Peyer's patch (tissue), 4 donors: ENCODE data around the gene MCOLN1. TPM values are rescaled to one million over a fixed set of nuclear protein-coding genes. Genes with fewer than 3 reads are reported as not detected.

ENCODE experiments used
- DNase-seq, 3 donors: peaks; one replicate each; pipeline ENCODE4 v3.0.0-alpha.2; 2017 to 2019
- H3K27ac ChIP-seq, 4 donors: fragments of 200-600 bp; sonication (generic); one replicate each; pipeline ENCODE4 v1.5.1; 2016 to 2019
- H3K27me3 ChIP-seq, 2 donors: fragments of 200-600 bp; sonication (generic); one replicate each; pipeline ENCODE4 v1.5.1; 2019
- H3K36me3 ChIP-seq, 3 donors: fragments of 200-600 bp; sonication (generic); one replicate each; pipeline ENCODE4 v1.5.1; 2016 to 2019
- H3K4me1 ChIP-seq, 4 donors: fragments of 200-600 bp; sonication (generic); one replicate each; pipeline ENCODE4 v1.5.1; 2016 to 2019
- H3K4me3 ChIP-seq, 4 donors: fragments of 200-600 bp; sonication (generic); 1 replicate in 3 of 4; 2 replicates in 1 of 4; pipeline ENCODE4 v1.5.1; 2016 to 2019; ENCODE audit warnings: mild to moderate bottlenecking in 1 of 4
- H3K9me3 ChIP-seq, 4 donors: fragments of 200-600 bp; sonication (generic); one replicate each; pipeline ENCODE4 v1.5.1; 2016 to 2019; ENCODE audit warnings: mild to moderate bottlenecking in 1 of 4
- POLR2A ChIP-seq, 2 donors: fragments of 450-650 bp; IDR thresholded peaks; one replicate each; pipeline ENCODE4 v1.5.1; 2017; ENCODE audit warnings: antibody characterized with exemption in 2 of 2, mild to moderate bottlenecking in 2 of 2, moderate library complexity in 2 of 2
- total RNA-seq, 4 donors: library from RNA; depleted of rRNA; stranded (reverse); fragments of >200 nt; gene quantifications; one replicate each; pipeline ENCODE4 v1.1.0, GENCODE V29; 2016
- TF ChIP-seq, protein P1 (sequence below), 6 experiments: fragments of 450-650 bp in 4 of 6; fragments of 200-600 bp in 2 of 6; sonication (generic) in 1 of 6; IDR thresholded peaks; one replicate each; pipeline ENCODE4 v1.5.1; 2017 to 2019; ENCODE audit warnings: antibody characterized with exemption in 6 of 6, mild to moderate bottlenecking in 3 of 6, moderate library complexity in 1 of 6

Gene MCOLN1
- total RNA-seq, 4 donors from 2014 or later = 18.0 to 37.1 (median 21.9) TPM

- Histone ChIP-seq H3K27me3 (no peaks in the 10 kb centered on the region), H3K4me1 (peaks cover 0 to 10% (median 5%) of the 10 kb centered on the region in 4 donors), H3K9me3 (no peaks in the 10 kb centered on the region), H3K4me3 (peak overlapping the region; percentile 57 to 90 (median 71)), H3K27ac (peak overlapping the region; percentile 67 to 87 (median 80)), H3K36me3 (peaks cover 0 to 13% (median 0%) of the 10 kb centered on the region in 3 donors)
- no peak for DNase-seq
- no peak for TF ChIP-seq POLR2A (IDR thresholded peaks at IDR 0.05)
- TF ChIP-seq, protein P1, sequence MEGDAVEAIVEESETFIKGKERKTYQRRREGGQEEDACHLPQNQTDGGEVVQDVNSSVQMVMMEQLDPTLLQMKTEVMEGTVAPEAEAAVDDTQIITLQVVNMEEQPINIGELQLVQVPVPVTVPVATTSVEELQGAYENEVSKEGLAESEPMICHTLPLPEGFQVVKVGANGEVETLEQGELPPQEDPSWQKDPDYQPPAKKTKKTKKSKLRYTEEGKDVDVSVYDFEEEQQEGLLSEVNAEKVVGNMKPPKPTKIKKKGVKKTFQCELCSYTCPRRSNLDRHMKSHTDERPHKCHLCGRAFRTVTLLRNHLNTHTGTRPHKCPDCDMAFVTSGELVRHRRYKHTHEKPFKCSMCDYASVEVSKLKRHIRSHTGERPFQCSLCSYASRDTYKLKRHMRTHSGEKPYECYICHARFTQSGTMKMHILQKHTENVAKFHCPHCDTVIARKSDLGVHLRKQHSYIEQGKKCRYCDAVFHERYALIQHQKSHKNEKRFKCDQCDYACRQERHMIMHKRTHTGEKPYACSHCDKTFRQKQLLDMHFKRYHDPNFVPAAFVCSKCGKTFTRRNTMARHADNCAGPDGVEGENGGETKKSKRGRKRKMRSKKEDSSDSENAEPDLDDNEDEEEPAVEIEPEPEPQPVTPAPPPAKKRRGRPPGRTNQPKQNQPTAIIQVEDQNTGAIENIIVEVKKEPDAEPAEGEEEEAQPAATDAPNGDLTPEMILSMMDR (IDR thresholded peaks at IDR 0.05) = no peak
These were observed 6.1 kb upstream of the MCOLN1 start for GRCh38 chr19:7516333-7516732.

- no peak for DNase-seq
- no peaks in the 10 kb centered on the region for H3K27me3 ChIP-seq
- peak overlapping the region; percentile 57 to 90 (median 71) for H3K4me3 ChIP-seq
- no peaks in the 10 kb centered on the region for H3K9me3 ChIP-seq
- H3K27ac ChIP-seq = peak overlapping the region; percentile 67 to 87 (median 80)
- no peak for TF ChIP-seq POLR2A (IDR thresholded peaks at IDR 0.05)
- TF ChIP-seq, protein P1 (IDR thresholded peaks at IDR 0.05) = no peak
- H3K36me3 ChIP-seq = peaks cover 0 to 13% (median 0%) of the 10 kb centered on the region in 3 donors
- H3K4me1 ChIP-seq = peaks cover 0 to 14% (median 5%) of the 10 kb centered on the region in 4 donors
These were observed 5.5 kb upstream of the MCOLN1 start for GRCh38 chr19:7516878-7517277.

GRCh38 chr19:7519361-7520130 lies 2.9 kb upstream of the MCOLN1 start:
- DNase-seq = no peak
- peaks cover 0 to 31% (median 14%) of the 10 kb centered on the region in 4 donors for H3K4me1 ChIP-seq
- TF ChIP-seq POLR2A (IDR thresholded peaks at IDR 0.05) = no peak
- TF ChIP-seq, protein P1 (IDR thresholded peaks at IDR 0.05) = no peak

DNA sequence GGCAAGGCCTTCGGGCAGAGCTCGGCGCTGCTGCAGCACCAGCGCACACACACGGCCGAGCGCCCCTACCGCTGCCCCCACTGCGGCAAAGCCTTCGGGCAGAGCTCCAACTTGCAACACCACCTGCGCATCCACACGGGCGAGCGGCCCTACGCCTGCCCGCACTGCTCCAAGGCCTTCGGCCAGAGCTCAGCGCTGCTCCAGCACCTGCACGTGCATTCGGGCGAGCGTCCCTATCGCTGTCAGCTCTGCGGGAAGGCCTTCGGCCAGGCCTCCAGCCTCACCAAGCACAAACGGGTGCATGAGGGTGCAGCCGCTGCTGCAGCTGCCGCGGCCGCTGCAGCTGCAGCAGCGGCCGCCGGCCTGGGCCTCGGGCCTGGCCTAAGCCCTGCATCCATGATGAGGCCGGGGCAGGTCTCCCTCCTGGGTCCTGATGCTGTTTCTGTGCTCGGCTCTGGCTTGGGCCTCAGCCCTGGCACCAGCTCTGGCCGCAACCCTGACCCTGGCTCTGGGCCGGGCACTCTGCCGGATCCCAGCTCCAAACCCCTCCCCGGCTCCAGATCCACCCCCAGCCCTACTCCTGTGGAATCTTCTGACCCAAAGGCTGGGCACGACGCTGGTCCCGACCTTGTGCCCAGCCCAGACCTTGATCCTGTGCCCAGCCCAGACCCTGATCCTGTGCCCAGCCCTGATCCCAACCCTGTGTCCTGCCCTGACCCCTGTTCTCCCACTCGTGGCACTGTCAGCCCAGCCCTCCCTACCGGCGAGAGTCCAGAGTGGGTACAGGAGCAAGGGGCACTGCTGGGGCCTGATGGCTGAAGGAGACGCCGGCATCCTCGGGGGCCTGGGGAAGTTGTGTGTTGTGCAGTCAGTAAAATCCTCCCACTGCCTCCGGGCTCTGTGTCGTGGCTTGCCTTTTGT lies 2.0 kb upstream of the MCOLN1 start:
- H3K9me3 ChIP-seq = no peaks in the 10 kb centered on the region
- no peak overlapping the region for H3K4me3 ChIP-seq
- H3K27ac ChIP-seq = no peak overlapping the region
- H3K27me3 ChIP-seq = no peaks in the 10 kb centered on the region
- DNase-seq = no peak
- peaks cover 0 to 31% (median 14%) of the 10 kb centered on the region in 4 donors for H3K4me1 ChIP-seq
- H3K36me3 ChIP-seq = peaks cover 0 to 19% (median 0%) of the 10 kb centered on the region in 3 donors
- TF ChIP-seq POLR2A (IDR thresholded peaks at IDR 0.05) = no peak
- TF ChIP-seq, protein P1 (IDR thresholded peaks at IDR 0.05) = no peak

More at GRCh38 chr19:7519361-7520130, 2.9 kb upstream of the MCOLN1 start:
- no peaks in the 10 kb centered on the region for H3K27me3 ChIP-seq
- H3K9me3 ChIP-seq = no peaks in the 10 kb centered on the region
- no peak overlapping the region for H3K27ac ChIP-seq
- H3K4me3 ChIP-seq = no peak overlapping the region
- peaks cover 0 to 13% (median 0%) of the 10 kb centered on the region in 3 donors for H3K36me3 ChIP-seq

DNA sequence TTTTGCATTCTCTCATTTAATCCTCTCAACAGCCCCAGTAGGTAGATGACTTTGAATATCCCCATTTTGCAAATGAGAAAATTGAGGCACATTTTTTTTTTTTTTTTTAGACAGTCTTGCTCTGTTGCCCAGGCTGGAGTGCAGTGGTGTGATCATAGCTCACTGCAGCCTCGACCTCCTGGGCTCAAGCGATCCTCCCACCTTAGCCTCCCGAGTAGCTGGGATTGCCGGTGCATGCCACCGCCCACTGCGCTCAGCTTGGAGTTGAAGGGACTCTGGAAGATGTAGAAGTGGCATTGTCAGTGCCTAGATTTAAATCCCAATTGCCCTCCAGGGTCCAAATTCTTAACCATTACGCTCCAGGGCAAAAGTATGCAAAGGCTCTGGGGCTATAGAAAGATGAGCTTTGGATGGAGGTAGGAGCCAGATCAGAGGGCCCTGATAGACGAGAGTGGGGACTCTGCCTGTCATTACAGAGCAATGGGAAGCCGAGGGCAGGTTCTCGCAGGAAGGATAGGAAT lies 813 bp upstream of the MCOLN1 start:
- Histone ChIP-seq H3K9me3 (no peaks in the 10 kb centered on the region), H3K27me3 (no peaks in the 10 kb centered on the region), H3K27ac (peak overlapping the region in 3 of 4 donors; percentile 17 to 77 (median 31)), H3K4me3 (peak overlapping the region; percentile 56 to 93 (median 82)), H3K4me1 (peaks cover 0 to 29% (median 11%) of the 10 kb centered on the region in 4 donors), H3K36me3 (peaks cover 0 to 29% (median 0%) of the 10 kb centered on the region in 3 donors)
- DNase-seq = no peak
- TF ChIP-seq, protein P1 (IDR thresholded peaks at IDR 0.05) = no peak
- no peak for TF ChIP-seq POLR2A (IDR thresholded peaks at IDR 0.05)
